ACC112 (cell line): Measurements from ENCODE around the gene IP6K2.
"Not testable (repeated sequence)": the region's sequence is repeated elsewhere in the genome, so short reads cannot be mapped to it uniquely, and the experiment has no call there.

Experiments
- H2AFZ ChIP-seq: fragments of 200-600 bp; sonication (generic); one replicate; pipeline ENCODE4 v1.6.0; 2017; ENCODE audit warnings: antibody characterized with exemption, low read length; ENCODE audit not compliant: unreplicated experiment
- H3K27ac ChIP-seq: fragments of 200-600 bp; sonication (generic); 2 replicates; pipeline ENCODE4 v1.5.1; 2014; ENCODE audit warnings: low read depth, mild to moderate bottlenecking, antibody characterized with exemption, low read length, moderate library complexity
- H3K27me3 ChIP-seq: fragments of 200-600 bp; sonication (generic); 2 replicates; pipeline ENCODE4 v1.6.1; 2014; ENCODE audit warnings: mild to moderate bottlenecking, antibody characterized with exemption, low read length, moderate library complexity, mixed read lengths; ENCODE audit not compliant: insufficient read depth
- H3K36me3 ChIP-seq: fragments of 200-600 bp; sonication (generic); 2 replicates; pipeline ENCODE4 v1.6.1; 2016; ENCODE audit warnings: mild to moderate bottlenecking, antibody characterized with exemption, low read length, moderate library complexity, mixed read lengths; ENCODE audit not compliant: insufficient read depth
- H3K4me1 ChIP-seq: fragments of 200-600 bp; sonication (generic); one replicate; pipeline ENCODE4 v1.6.1; 2016; ENCODE audit warnings: low read length, mixed read lengths; ENCODE audit not compliant: insufficient read depth, unreplicated experiment, control insufficient read depth
- H3K4me3 ChIP-seq: fragments of 200-600 bp; sonication (generic); 2 replicates; pipeline ENCODE4 v1.5.1; 2014; ENCODE audit warnings: mild to moderate bottlenecking, low read depth, low read length
- H3K79me2 ChIP-seq: fragments of 200-600 bp; sonication (generic); one replicate; pipeline ENCODE4 v1.6.0; 2016; ENCODE audit warnings: low read length; ENCODE audit not compliant: control insufficient read depth, unreplicated experiment, insufficient read depth

IP6K2 gene

GRCh38 chr3:48716982-48717746 lies at the start of gene IP6K2:
Gene IP6K2 (minus strand): TSS chr3:48717221. CDS start chr3:48695291, 21,930 bp downstream.
- Histone ChIP-seq H3K4me3 (peak within 1 kb of the TSS; percentile 83), H3K27ac (peak within 1 kb of the TSS; percentile 45), H2AFZ (peak within 1 kb of the TSS; percentile 98), H3K36me3 (peaks cover 3% of the 10 kb centered on the region; the same call in 1 of the 2 replicates), H3K79me2 (peaks cover 46% of the 10 kb centered on the region), H3K4me1 (peaks cover 14% of the 10 kb centered on the region), H3K27me3 (no peaks in the 10 kb centered on the region)

GRCh38 chr3:48765376-48765775 lies 48.4 kb upstream of the IP6K2 start:
- no peak overlapping the region for H3K4me3 ChIP-seq
- H3K36me3 ChIP-seq, result no peaks in the 10 kb centered on the region
- no peaks in the 10 kb centered on the region for H3K4me1 ChIP-seq
- H3K27me3 ChIP-seq, result no peaks in the 10 kb centered on the region
- H2AFZ ChIP-seq, result no peak overlapping the region
- H3K27ac ChIP-seq, result no peak overlapping the region
- no peaks in the 10 kb centered on the region for H3K79me2 ChIP-seq

- H3K4me1 ChIP-seq, result no peaks in the 10 kb centered on the region
- H3K36me3 ChIP-seq, result no peaks in the 10 kb centered on the region
- H3K79me2 ChIP-seq, result no peaks in the 10 kb centered on the region
- H3K4me3 ChIP-seq, result no peak overlapping the region
- H3K27ac ChIP-seq, result no peak overlapping the region
- no peaks in the 10 kb centered on the region for H3K27me3 ChIP-seq
- no peak overlapping the region for H2AFZ ChIP-seq
Measured at GRCh38 chr3:48762816-48763215, 45.8 kb upstream of the IP6K2 start.

GRCh38 chr3:48759991-48760540 lies 43.0 kb upstream of the IP6K2 start:
- not testable (repeated sequence) for H3K79me2 ChIP-seq, H3K36me3 ChIP-seq, H3K4me1 ChIP-seq, H3K27me3 ChIP-seq, H3K4me3 ChIP-seq, H3K27ac ChIP-seq, H2AFZ ChIP-seq

GRCh38 chr3:48759531-48759930 lies 42.5 kb upstream of the IP6K2 start:
- not testable (repeated sequence) for H3K4me3 ChIP-seq, H2AFZ ChIP-seq, H3K4me1 ChIP-seq, H3K36me3 ChIP-seq, H3K79me2 ChIP-seq, H3K27ac ChIP-seq, H3K27me3 ChIP-seq

GRCh38 chr3:48759071-48759470 lies 42.0 kb upstream of the IP6K2 start:
- H3K27ac ChIP-seq, result no peak overlapping the region
- 0 out of 2 replicates have a peak, but pooled peaks cover 5% of the 10 kb centered on the region for H3K36me3 ChIP-seq
- H3K27me3 ChIP-seq, result no peaks in the 10 kb centered on the region
- no peaks in the 10 kb centered on the region for H3K4me1 ChIP-seq
- H3K79me2 ChIP-seq, result no peaks in the 10 kb centered on the region
- H3K4me3 ChIP-seq, result no peak overlapping the region
- H2AFZ ChIP-seq, result no peak overlapping the region

- H3K27ac ChIP-seq, result no peak overlapping the region
- no peaks in the 10 kb centered on the region for H3K79me2 ChIP-seq
- no peaks in the 10 kb centered on the region for H3K27me3 ChIP-seq
- H3K4me3 ChIP-seq, result no peak overlapping the region
- H3K36me3 ChIP-seq, result peaks cover 8% of the 10 kb centered on the region; the same call in 1 of the 2 replicates
- H2AFZ ChIP-seq, result no peak overlapping the region
- no peaks in the 10 kb centered on the region for H3K4me1 ChIP-seq
Measured at GRCh38 chr3:48756640-48757039, 39.6 kb upstream of the IP6K2 start.

GRCh38 chr3:48750856-48751255 lies 33.8 kb upstream of the IP6K2 start:
- Histone ChIP-seq H3K79me2 (no peaks in the 10 kb centered on the region), H3K27me3 (no peaks in the 10 kb centered on the region), H2AFZ (no peak overlapping the region), H3K4me1 (no peaks in the 10 kb centered on the region), H3K4me3 (no peak overlapping the region), H3K36me3 (peaks cover 10% of the 10 kb centered on the region; the same call in 1 of the 2 replicates), H3K27ac (no peak overlapping the region)

GRCh38 chr3:48748754-48749153 lies 31.7 kb upstream of the IP6K2 start:
- no peak overlapping the region for H3K4me3 ChIP-seq
- H2AFZ ChIP-seq, result no peak overlapping the region
- H3K27ac ChIP-seq, result no peak overlapping the region
- no peaks in the 10 kb centered on the region for H3K4me1 ChIP-seq
- no peaks in the 10 kb centered on the region for H3K79me2 ChIP-seq
- no peaks in the 10 kb centered on the region for H3K27me3 ChIP-seq
- peaks cover 11% of the 10 kb centered on the region; the same call in 1 of the 2 replicates for H3K36me3 ChIP-seq

- Histone ChIP-seq H3K36me3 (peaks cover 9% of the 10 kb centered on the region; the same call in 1 of the 2 replicates), H3K27ac (no peak overlapping the region), H3K4me3 (no peak overlapping the region), H3K27me3 (no peaks in the 10 kb centered on the region), H3K79me2 (no peaks in the 10 kb centered on the region), H2AFZ (no peak overlapping the region), H3K4me1 (no peaks in the 10 kb centered on the region)
Measured at GRCh38 chr3:48747706-48748105, 30.7 kb upstream of the IP6K2 start.

GRCh38 chr3:48747015-48747615 lies 30.1 kb upstream of the IP6K2 start:
- H3K27ac ChIP-seq, result no peak overlapping the region
- no peaks in the 10 kb centered on the region for H3K79me2 ChIP-seq
- no peaks in the 10 kb centered on the region for H3K4me1 ChIP-seq
- peaks cover 9% of the 10 kb centered on the region; the same call in 1 of the 2 replicates for H3K36me3 ChIP-seq
- H3K27me3 ChIP-seq, result no peaks in the 10 kb centered on the region
- no peak overlapping the region for H3K4me3 ChIP-seq
- H2AFZ ChIP-seq, result no peak overlapping the region
